IMR-90 (cell line): ENCODE results near the gene SEZ6L. TPM values are rescaled to one million over a fixed set of nuclear protein-coding genes. Genes with fewer than 3 reads are reported as not detected.

Experiments
- ATAC-seq: fragments of 200-7000 bp; cut with Tn5 transposase; 2 replicates; pipeline ENCODE4 v1.9.1; 2020; ENCODE audit warnings: low read depth, mild to moderate bottlenecking, moderate library complexity
- BruUV-seq: library from RNA; stranded (reverse); fragments of 400-500 nt; replicated peaks from 2 replicates; lab custom pipeline; 2021; lab: Mats Ljungman, UMichigan
- CTCF ChIA-PET: fragments of 300-600 bp; formaldehyde crosslinking; extraction: SDS; loops from one replicate; lab custom pipeline; 2021; ENCODE audit warnings: antibody characterized with exemption; lab: Yijun Ruan, JAX
- POLR2A ChIA-PET: fragments of 300-600 bp; sonication (Branson Sonifier 250); formaldehyde crosslinking; loops from one replicate; lab custom pipeline; 2022; ENCODE audit warnings: antibody characterized with exemption; ENCODE audit not compliant: unreplicated experiment; lab: Charles Lee
- DNase-seq: peaks from one replicate; pipeline ENCODE4 v3.0.0; 2013
- H2AFZ ChIP-seq: replicated peaks from 2 replicates; pipeline ENCODE3; 2013; ENCODE audit warnings: low read length, mild to moderate bottlenecking; ENCODE audit not compliant: poor library complexity
- H2AK5ac ChIP-seq: 2 replicates; pipeline ENCODE4 v1.6.1; 2013; ENCODE audit warnings: low read depth, low read length, inconsistent platforms
- H2AK9ac ChIP-seq: replicated peaks from 2 replicates; pipeline ENCODE3; 2013; ENCODE audit warnings: mild to moderate bottlenecking, low read depth, low read length, moderate library complexity; ENCODE audit not compliant: poor library complexity
- H2BK120ac ChIP-seq: 2 replicates; pipeline ENCODE4 v1.6.1; 2013; ENCODE audit warnings: low read depth, low read length, inconsistent platforms
- H2BK15ac ChIP-seq: 3 replicates; pipeline ENCODE4 v1.6.1; 2013; ENCODE audit warnings: low read depth, low read length, inconsistent platforms
- H2BK20ac ChIP-seq: 2 replicates; pipeline ENCODE4 v1.6.1; 2013; ENCODE audit warnings: low read depth, mild to moderate bottlenecking, inconsistent platforms, low read length, moderate library complexity
- H2BK5ac ChIP-seq: 2 replicates; pipeline ENCODE4 v1.6.1; 2013; ENCODE audit warnings: mild to moderate bottlenecking, low read depth, low read length, inconsistent platforms; ENCODE audit not compliant: poor library complexity, severe bottlenecking
- H3K14ac ChIP-seq: replicated peaks from 2 replicates; pipeline ENCODE4 v1.6.1; 2013; ENCODE audit warnings: low read depth, low read length, inconsistent platforms
- H3K18ac ChIP-seq: 2 replicates; pipeline ENCODE4 v1.6.1; 2013; ENCODE audit warnings: low read depth, low read length, control low read depth
- H3K23ac ChIP-seq: 2 replicates; pipeline ENCODE4 v1.6.1; 2013; ENCODE audit warnings: low read depth, low read length, inconsistent platforms
- H3K27ac ChIP-seq: 2 replicates; pipeline ENCODE4 v1.5.1; 2013; ENCODE audit warnings: mild to moderate bottlenecking, control low read depth, low read length; ENCODE audit not compliant: insufficient read depth
- H3K27me3 ChIP-seq: 2 replicates; pipeline ENCODE4 v1.6.1; 2013; ENCODE audit warnings: low read length; ENCODE audit not compliant: control insufficient read depth, insufficient read depth
- H3K36me3 ChIP-seq: 2 replicates; pipeline ENCODE4 v1.6.1; 2013; ENCODE audit warnings: low read length, mixed read lengths; ENCODE audit not compliant: control insufficient read depth, insufficient read depth
- H3K4ac ChIP-seq: 2 replicates; pipeline ENCODE4 v1.6.1; 2013; ENCODE audit warnings: low read depth, low read length, inconsistent platforms
- H3K4me1 ChIP-seq: 2 replicates; pipeline ENCODE4 v1.6.1; 2013; ENCODE audit warnings: low read length, mixed read lengths; ENCODE audit not compliant: control insufficient read depth, insufficient read depth
- H3K4me2 ChIP-seq: 2 replicates; pipeline ENCODE4 v1.6.1; 2013; ENCODE audit warnings: low read depth, mild to moderate bottlenecking, control low read depth, low read length, moderate library complexity
- H3K4me3 ChIP-seq: 2 replicates; pipeline ENCODE4 v1.5.1; 2013; ENCODE audit warnings: low read depth, mild to moderate bottlenecking, control low read depth, low read length, moderate library complexity; ENCODE audit not compliant: insufficient read depth
- H3K56ac ChIP-seq: 2 replicates; pipeline ENCODE4 v1.6.1; 2013; ENCODE audit warnings: low read length, inconsistent platforms; ENCODE audit not compliant: insufficient read depth; ENCODE audit errors: extremely low read depth
- H3K79me1 ChIP-seq, 2 experiments: 2 replicates each; pipeline ENCODE4 v1.6.1; 2013; ENCODE audit warnings: low read length in 2 of 2, inconsistent platforms in 1 of 2, low read depth in 1 of 2
- H3K9ac ChIP-seq: 2 replicates; pipeline ENCODE4 v1.6.1; 2013; ENCODE audit warnings: low read depth, low read length, control low read depth
- H3K9me1 ChIP-seq: 2 replicates; pipeline ENCODE4 v1.6.1; 2013; ENCODE audit warnings: low read length, inconsistent platforms; ENCODE audit not compliant: insufficient read depth
- H3K9me3 ChIP-seq: 2 replicates; pipeline ENCODE4 v1.6.1; 2013; ENCODE audit warnings: low read length; ENCODE audit not compliant: control insufficient read depth, insufficient read depth
- H4K20me1 ChIP-seq: 2 replicates; pipeline ENCODE4 v1.6.1; 2013; ENCODE audit warnings: low read length, inconsistent platforms; ENCODE audit not compliant: insufficient read depth
- H4K5ac ChIP-seq: 2 replicates; pipeline ENCODE4 v1.6.1; 2013; ENCODE audit warnings: mild to moderate bottlenecking, low read depth, low read length, control low read depth
- H4K8ac ChIP-seq, 2 experiments: 2 replicates each; pipeline ENCODE4 v1.6.1; 2013; ENCODE audit warnings: low read depth in 2 of 2, low read length in 2 of 2, control low read depth in 1 of 2, inconsistent platforms in 1 of 2
- H4K91ac ChIP-seq: 2 replicates; pipeline ENCODE4 v1.6.1; 2013; ENCODE audit warnings: low read depth, low read length, inconsistent platforms; ENCODE audit not compliant: insufficient read depth
- BHLHE40 ChIP-seq: fragments of 150-350 bp; IDR thresholded peaks from 2 replicates; pipeline ENCODE4 v1.6.1; 2016; ENCODE audit warnings: mild to moderate bottlenecking, low read depth, low read length
- FOS ChIP-seq: fragments of 150-350 bp; IDR thresholded peaks from 2 replicates; pipeline ENCODE4 v1.6.1; 2016; ENCODE audit warnings: low read depth, low read length
- MAFK ChIP-seq: IDR thresholded peaks from 2 replicates; pipeline ENCODE4 v1.6.1; 2012; ENCODE audit warnings: low read depth, low read length, improper control_type of control experiment
- MAZ ChIP-seq: IDR thresholded peaks from 2 replicates; pipeline ENCODE4 v1.6.1; 2012; ENCODE audit warnings: low read depth, mild to moderate bottlenecking, low read length, improper control_type of control experiment, moderate library complexity, borderline replicate concordance
- MXI1 ChIP-seq: IDR thresholded peaks from 2 replicates; pipeline ENCODE4 v1.6.1; 2012; ENCODE audit warnings: low read depth, mild to moderate bottlenecking, low read length, moderate library complexity, borderline replicate concordance
- NFE2L2 ChIP-seq: fragments of 150-350 bp; IDR thresholded peaks from 2 replicates; pipeline ENCODE4 v1.6.1; 2016; ENCODE audit warnings: low read depth, mild to moderate bottlenecking, low read length
- POLR2A ChIP-seq: IDR thresholded peaks from 2 replicates; pipeline ENCODE4 v1.6.1; 2012; ENCODE audit warnings: mild to moderate bottlenecking, low read depth, low read length
- RAD21 ChIP-seq: IDR thresholded peaks from 2 replicates; pipeline ENCODE4 v1.6.1; 2012; ENCODE audit warnings: low read length, improper control_type of control experiment
- RCOR1 ChIP-seq: IDR thresholded peaks from 2 replicates; pipeline ENCODE4 v1.6.1; 2012; ENCODE audit warnings: mild to moderate bottlenecking, low read length, improper control_type of control experiment; ENCODE audit not compliant: insufficient replicate concordance
- SMC3 ChIP-seq: fragments of 150-350 bp; IDR thresholded peaks from 2 replicates; pipeline ENCODE4 v1.6.1; 2016; ENCODE audit warnings: low read depth, mild to moderate bottlenecking, antibody characterized with exemption, low read length, moderate library complexity
- WGBS, 2 experiments: methylation state at CpG; one replicate each; pipeline versions ENCODE4 v1.1.5 to v1.1.7; 2013; ENCODE audit warnings: missing lambda C conversion rate in 2 of 2; ENCODE audit not compliant: insufficient read length in 1 of 2; ENCODE audit errors: extremely low coverage in 2 of 2; 5-methylcytosine and 5-hydroxymethylcytosine counted together
- dilution Hi-C: fragments of 300-500 bp; cut with HindIII; formaldehyde crosslinking; loops from one replicate; pipeline ENCODE4 v1.14.3; 2018; ENCODE audit warnings: low sequenced_read_pairs; ENCODE audit not compliant: unreplicated experiment
- in situ Hi-C: fragments of 300-500 bp; cut with MboI; formaldehyde crosslinking; loops from 3 replicates; pipeline ENCODE4 v1.14.3; 2019; ENCODE audit warnings: low sequenced_read_pairs, inconsistent platforms, mixed read lengths
- intact Hi-C: fragments of 100-400 bp; cut with micrococcal nuclease; formaldehyde crosslinking; loops from 2 replicates; pipeline ENCODE4 v1.10.0; 2022
- polyA plus RNA-seq, 3 experiments: library from polyadenylated mRNA; depleted of rRNA; stranded (reverse); fragments of >200 nt; gene quantifications; 2 replicates each; pipeline ENCODE4 v1.2.3, GENCODE V29; 2012; ENCODE audit warnings: low replicate concordance in 1 of 3
- total RNA-seq: library from RNA; depleted of rRNA; stranded (reverse); fragments of >200 nt; gene quantifications from 2 replicates; pipeline ENCODE4 v1.2.3, GENCODE V29; 2012
- TF ChIP-seq, protein P1 (sequence below): conservative IDR thresholded peaks from 2 replicates; pipeline ENCODE4 v1.5.1; 2012; ENCODE audit warnings: mild to moderate bottlenecking, low read depth, low read length, improper control_type of control experiment
- TF ChIP-seq, protein P2 (sequence below): fragments of 150-350 bp; IDR thresholded peaks from 2 replicates; pipeline ENCODE4 v1.6.1; 2016; ENCODE audit warnings: low read depth, mild to moderate bottlenecking, low read length, moderate library complexity, borderline replicate concordance

SEZ6L gene
- total and polyA plus RNA-seq, 2 of the 4 experiments (the other 2 are of a cell fraction): not detected

DNA sequence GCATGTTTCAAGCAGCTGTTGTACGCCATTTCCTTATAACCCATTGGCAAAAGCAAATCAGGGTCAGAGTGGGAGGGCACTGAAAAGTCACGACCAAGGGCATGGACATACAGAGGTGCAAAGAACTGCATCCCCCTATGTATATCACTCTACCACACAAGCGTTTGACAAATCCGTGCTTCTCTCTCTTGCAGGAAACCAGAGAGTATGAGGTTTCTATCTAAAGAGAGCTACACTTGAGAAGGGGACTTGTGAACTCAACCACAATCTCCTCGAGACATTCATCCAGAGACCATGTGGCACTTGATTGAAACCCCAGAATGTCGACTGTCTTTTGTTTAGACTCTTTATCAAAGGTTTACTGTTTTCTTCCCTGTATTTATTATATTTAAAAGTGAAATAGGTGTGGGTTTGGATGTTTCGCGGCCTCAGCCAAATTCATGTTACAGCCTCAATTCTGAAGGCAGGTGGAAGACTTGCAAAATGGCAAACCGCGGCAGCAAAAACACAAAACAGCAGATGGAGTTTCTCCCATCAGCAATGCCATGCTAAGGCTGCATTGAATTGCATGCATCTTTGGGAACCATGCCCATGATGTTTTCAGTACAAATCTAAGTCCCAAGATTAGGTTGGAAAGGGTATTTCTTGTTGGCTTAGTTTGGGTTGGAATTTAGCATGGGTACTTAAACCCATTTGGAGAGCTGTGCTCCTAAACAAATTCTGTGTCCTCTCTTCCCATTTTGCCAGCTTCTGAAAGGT, 211.0 kb downstream of the SEZ6L start:
- Histone ChIP-seq H3K4me2 (no peak overlapping the region), H2BK5ac (no peak overlapping the region), H2BK15ac (no peak overlapping the region), H4K8ac (no peak overlapping the region), H3K27ac (no peak overlapping the region), H3K27me3 (peaks cover 19% of the 10 kb centered on the region), H4K20me1 (no peaks in the 10 kb centered on the region), H2BK120ac (no peak overlapping the region), H3K79me1 (no peaks in the 10 kb centered on the region), H3K18ac (no peak overlapping the region), H3K4me1 (no peaks in the 10 kb centered on the region), H3K9me1 (no peaks in the 10 kb centered on the region), H3K4me3 (no peak overlapping the region), H3K9ac (no peak overlapping the region), H3K23ac (no peak overlapping the region), H4K5ac (no peak overlapping the region), H3K9me3 (no peaks in the 10 kb centered on the region), H3K4ac (no peak overlapping the region), H2AFZ (no peak overlapping the region), H2AK9ac (no peak overlapping the region), H3K14ac (no peak overlapping the region), H3K56ac (no peak overlapping the region), H2AK5ac (no peak overlapping the region), H3K36me3 (no peaks in the 10 kb centered on the region), H4K91ac (no peak overlapping the region), H2BK20ac (no peak overlapping the region)
- no peak for ATAC-seq
- no CpG with 5 or more reads among the region's 10 CpGs for WGBS, 2 experiments
- in situ Hi-C loops: no loop called here
- DNase-seq: no peak
- TF ChIP-seq BHLHE40: no peak
- no peak for TF ChIP-seq MXI1
- TF ChIP-seq NFE2L2: no peak
- TF ChIP-seq FOS: no peak
- TF ChIP-seq, protein P1, sequence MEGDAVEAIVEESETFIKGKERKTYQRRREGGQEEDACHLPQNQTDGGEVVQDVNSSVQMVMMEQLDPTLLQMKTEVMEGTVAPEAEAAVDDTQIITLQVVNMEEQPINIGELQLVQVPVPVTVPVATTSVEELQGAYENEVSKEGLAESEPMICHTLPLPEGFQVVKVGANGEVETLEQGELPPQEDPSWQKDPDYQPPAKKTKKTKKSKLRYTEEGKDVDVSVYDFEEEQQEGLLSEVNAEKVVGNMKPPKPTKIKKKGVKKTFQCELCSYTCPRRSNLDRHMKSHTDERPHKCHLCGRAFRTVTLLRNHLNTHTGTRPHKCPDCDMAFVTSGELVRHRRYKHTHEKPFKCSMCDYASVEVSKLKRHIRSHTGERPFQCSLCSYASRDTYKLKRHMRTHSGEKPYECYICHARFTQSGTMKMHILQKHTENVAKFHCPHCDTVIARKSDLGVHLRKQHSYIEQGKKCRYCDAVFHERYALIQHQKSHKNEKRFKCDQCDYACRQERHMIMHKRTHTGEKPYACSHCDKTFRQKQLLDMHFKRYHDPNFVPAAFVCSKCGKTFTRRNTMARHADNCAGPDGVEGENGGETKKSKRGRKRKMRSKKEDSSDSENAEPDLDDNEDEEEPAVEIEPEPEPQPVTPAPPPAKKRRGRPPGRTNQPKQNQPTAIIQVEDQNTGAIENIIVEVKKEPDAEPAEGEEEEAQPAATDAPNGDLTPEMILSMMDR: no peak
- TF ChIP-seq MAZ: no peak
- TF ChIP-seq RCOR1: no peak
- no peak for TF ChIP-seq RAD21
- TF ChIP-seq POLR2A: no peak
- TF ChIP-seq, protein P2, sequence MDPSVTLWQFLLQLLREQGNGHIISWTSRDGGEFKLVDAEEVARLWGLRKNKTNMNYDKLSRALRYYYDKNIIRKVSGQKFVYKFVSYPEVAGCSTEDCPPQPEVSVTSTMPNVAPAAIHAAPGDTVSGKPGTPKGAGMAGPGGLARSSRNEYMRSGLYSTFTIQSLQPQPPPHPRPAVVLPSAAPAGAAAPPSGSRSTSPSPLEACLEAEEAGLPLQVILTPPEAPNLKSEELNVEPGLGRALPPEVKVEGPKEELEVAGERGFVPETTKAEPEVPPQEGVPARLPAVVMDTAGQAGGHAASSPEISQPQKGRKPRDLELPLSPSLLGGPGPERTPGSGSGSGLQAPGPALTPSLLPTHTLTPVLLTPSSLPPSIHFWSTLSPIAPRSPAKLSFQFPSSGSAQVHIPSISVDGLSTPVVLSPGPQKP: no peak
- no peak for TF ChIP-seq SMC3
- no peak for TF ChIP-seq MAFK
- dilution Hi-C loops: no loop called here
- intact Hi-C loops: no loop called here
- CTCF ChIA-PET: interaction anchor here (1.9 kb wide), 1 partner anchor 13 kb away, joined by 4 read pairs; no protein-coding TSS in a partner anchor
- POLR2A ChIA-PET: no interaction called here
- no TSS peak for BruUV-seq
